ENCODE results near the gene TMEM87B. TPM values are rescaled to one million over a fixed set of nuclear protein-coding genes. Genes with fewer than 3 reads are reported as not detected.

The TMEM87B gene
- total and polyA plus RNA-seq, 10 of the 15 experiments (the other 5 are each of a cell fraction or from before 2014, with no cell fraction given) = 5.7 to 20.6 (median 12.3) TPM

DNA sequence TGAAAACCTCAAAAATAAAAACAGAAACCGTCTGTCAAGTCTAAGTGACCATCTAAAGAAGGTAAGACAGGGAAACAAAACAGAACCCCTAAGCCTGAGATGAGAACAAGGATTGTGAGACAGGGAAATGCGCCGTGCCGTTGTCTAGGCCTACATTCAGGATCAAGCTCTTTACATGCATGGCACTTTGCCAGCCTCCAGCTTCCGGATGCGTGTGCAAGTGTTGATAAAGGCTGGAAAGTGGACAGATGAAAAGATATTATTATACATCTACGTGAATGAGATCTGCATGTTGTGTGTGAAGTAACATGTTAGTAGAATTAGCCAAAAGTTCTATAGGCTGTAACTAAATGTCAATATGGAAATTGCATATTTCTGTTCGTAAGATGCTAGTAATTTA, 28.6 kb upstream of the TMEM87B start (continued):
- TF ChIP-seq, protein P1, sequence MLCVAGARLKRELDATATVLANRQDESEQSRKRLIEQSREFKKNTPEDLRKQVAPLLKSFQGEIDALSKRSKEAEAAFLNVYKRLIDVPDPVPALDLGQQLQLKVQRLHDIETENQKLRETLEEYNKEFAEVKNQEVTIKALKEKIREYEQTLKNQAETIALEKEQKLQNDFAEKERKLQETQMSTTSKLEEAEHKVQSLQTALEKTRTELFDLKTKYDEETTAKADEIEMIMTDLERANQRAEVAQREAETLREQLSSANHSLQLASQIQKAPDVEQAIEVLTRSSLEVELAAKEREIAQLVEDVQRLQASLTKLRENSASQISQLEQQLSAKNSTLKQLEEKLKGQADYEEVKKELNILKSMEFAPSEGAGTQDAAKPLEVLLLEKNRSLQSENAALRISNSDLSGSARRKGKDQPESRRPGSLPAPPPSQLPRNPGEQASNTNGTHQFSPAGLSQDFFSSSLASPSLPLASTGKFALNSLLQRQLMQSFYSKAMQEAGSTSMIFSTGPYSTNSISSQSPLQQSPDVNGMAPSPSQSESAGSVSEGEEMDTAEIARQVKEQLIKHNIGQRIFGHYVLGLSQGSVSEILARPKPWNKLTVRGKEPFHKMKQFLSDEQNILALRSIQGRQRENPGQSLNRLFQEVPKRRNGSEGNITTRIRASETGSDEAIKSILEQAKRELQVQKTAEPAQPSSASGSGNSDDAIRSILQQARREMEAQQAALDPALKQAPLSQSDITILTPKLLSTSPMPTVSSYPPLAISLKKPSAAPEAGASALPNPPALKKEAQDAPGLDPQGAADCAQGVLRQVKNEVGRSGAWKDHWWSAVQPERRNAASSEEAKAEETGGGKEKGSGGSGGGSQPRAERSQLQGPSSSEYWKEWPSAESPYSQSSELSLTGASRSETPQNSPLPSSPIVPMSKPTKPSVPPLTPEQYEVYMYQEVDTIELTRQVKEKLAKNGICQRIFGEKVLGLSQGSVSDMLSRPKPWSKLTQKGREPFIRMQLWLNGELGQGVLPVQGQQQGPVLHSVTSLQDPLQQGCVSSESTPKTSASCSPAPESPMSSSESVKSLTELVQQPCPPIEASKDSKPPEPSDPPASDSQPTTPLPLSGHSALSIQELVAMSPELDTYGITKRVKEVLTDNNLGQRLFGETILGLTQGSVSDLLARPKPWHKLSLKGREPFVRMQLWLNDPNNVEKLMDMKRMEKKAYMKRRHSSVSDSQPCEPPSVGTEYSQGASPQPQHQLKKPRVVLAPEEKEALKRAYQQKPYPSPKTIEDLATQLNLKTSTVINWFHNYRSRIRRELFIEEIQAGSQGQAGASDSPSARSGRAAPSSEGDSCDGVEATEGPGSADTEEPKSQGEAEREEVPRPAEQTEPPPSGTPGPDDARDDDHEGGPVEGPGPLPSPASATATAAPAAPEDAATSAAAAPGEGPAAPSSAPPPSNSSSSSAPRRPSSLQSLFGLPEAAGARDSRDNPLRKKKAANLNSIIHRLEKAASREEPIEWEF (IDR thresholded peaks at IDR 0.05; ENCODE audit: insufficient replicate concordance, low read depth, low read length) = no peak
- no peak for TF ChIP-seq NBN (IDR thresholded peaks at IDR 0.05)

DNA sequence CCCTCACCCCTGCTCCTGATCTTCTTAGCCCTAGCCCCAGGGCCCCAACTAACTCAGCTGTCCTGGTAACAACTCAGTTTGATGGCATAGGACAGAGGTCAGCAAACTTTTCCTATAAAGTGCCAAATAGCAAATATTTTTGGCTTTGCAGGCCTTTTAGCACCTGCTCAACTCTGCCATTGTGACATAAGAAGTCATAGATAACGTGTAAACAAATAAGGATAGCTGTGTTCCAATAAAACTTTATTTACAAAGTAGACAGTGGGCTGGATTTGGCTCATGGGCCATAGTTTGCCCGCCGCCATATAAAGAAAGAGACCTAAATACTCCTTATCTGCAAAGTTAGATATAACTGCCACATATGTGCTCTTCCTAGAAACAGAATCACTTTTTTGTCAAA, 27.3 kb upstream of the TMEM87B start:
- Histone ChIP-seq H3K4me2 (ENCODE audit: control insufficient read depth, insufficient read depth) (no peak overlapping the region), H3K79me2 (ENCODE audit: control insufficient read depth, insufficient read depth, low read length) (no peaks in the 10 kb centered on the region), H3K36me3 (ENCODE audit: control insufficient read depth in 2 of 2, insufficient read depth in 2 of 2, low read length in 1 of 2) (no peaks in the 10 kb centered on the region), H2AFZ (ENCODE audit: control insufficient read depth, low read depth, low read length) (no peak overlapping the region), H4K20me1 (ENCODE audit: control insufficient read depth, insufficient read depth) (no peaks in the 10 kb centered on the region), H3K4me3 (no peak overlapping the region), H3K9me3 (replicated peaks; ENCODE audit: control insufficient read depth, insufficient read depth, low read length) (no peaks in the 10 kb centered on the region; the same call in 2 of the 3 replicates), H3K27ac (ENCODE audit: control insufficient read depth, insufficient read depth) (no peak overlapping the region), H3K27me3 (replicated peaks in 1 of 2; ENCODE audit: control insufficient read depth in 2 of 2, insufficient read depth in 2 of 2, low read length in 1 of 2) (no peaks in the 10 kb centered on the region), H3K9ac (ENCODE audit: control insufficient read depth, insufficient read depth, low read length) (no peak overlapping the region), H3K4me1 (ENCODE audit: control insufficient read depth, insufficient read depth, low read length) (no peaks in the 10 kb centered on the region)
- ChIA-PET RAD21 (ENCODE audit: unreplicated experiment) (interaction anchor here (0.8 kb wide), 1 partner anchor 140 kb away, joined by 3 read pairs; no protein-coding TSS in a partner anchor), POLR2A (no interaction called here), CTCF (no interaction called here), SMC1A (ENCODE audit: uncharacterized antibody, unreplicated experiment) (no interaction called here)
- DNase-seq (ENCODE audit: low read depth, low spot score) (no peak), FAIRE-seq (no peak), ATAC-seq (no peak)
- TF ChIP-seq, protein P2, sequence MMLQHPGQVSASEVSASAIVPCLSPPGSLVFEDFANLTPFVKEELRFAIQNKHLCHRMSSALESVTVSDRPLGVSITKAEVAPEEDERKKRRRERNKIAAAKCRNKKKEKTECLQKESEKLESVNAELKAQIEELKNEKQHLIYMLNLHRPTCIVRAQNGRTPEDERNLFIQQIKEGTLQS (IDR thresholded peaks at IDR 0.05; ENCODE audit: borderline replicate concordance, extremely low read depth, low read depth, low read length) = no peak
- TF ChIP-seq RAD51 (IDR thresholded peaks at IDR 0.05) = no peak
- no peak for TF ChIP-seq TARDBP (IDR thresholded peaks at IDR 0.05; ENCODE audit: borderline replicate concordance)
- TF ChIP-seq, protein P3, sequence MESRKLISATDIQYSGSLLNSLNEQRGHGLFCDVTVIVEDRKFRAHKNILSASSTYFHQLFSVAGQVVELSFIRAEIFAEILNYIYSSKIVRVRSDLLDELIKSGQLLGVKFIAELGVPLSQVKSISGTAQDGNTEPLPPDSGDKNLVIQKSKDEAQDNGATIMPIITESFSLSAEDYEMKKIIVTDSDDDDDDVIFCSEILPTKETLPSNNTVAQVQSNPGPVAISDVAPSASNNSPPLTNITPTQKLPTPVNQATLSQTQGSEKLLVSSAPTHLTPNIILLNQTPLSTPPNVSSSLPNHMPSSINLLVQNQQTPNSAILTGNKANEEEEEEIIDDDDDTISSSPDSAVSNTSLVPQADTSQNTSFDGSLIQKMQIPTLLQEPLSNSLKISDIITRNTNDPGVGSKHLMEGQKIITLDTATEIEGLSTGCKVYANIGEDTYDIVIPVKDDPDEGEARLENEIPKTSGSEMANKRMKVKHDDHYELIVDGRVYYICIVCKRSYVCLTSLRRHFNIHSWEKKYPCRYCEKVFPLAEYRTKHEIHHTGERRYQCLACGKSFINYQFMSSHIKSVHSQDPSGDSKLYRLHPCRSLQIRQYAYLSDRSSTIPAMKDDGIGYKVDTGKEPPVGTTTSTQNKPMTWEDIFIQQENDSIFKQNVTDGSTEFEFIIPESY (IDR thresholded peaks at IDR 0.05) = no peak
- no peak for TF ChIP-seq EED (IDR thresholded peaks at IDR 0.05; ENCODE audit: low read depth)
- no peak for TF ChIP-seq POU2F2 (IDR thresholded peaks at IDR 0.05; ENCODE audit: borderline replicate concordance, low read depth, low read length)
- TF ChIP-seq RUNX3 (IDR thresholded peaks at IDR 0.05; ENCODE audit: low read length) = no peak
- TF ChIP-seq, protein P4, sequence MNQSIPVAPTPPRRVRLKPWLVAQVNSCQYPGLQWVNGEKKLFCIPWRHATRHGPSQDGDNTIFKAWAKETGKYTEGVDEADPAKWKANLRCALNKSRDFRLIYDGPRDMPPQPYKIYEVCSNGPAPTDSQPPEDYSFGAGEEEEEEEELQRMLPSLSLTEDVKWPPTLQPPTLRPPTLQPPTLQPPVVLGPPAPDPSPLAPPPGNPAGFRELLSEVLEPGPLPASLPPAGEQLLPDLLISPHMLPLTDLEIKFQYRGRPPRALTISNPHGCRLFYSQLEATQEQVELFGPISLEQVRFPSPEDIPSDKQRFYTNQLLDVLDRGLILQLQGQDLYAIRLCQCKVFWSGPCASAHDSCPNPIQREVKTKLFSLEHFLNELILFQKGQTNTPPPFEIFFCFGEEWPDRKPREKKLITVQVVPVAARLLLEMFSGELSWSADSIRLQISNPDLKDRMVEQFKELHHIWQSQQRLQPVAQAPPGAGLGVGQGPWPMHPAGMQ (IDR thresholded peaks at IDR 0.05; ENCODE audit: borderline replicate concordance) = no peak
- intact Hi-C loops (cut with micrococcal nuclease; ENCODE audit: unreplicated experiment) (no loop called here), in situ Hi-C loops (cut with MboI) (no loop called here)
- no TSS peak for BruUV-seq (replicated peaks)
- 50% methylated on average over 3 of the region's 3 CpGs for WGBS (ENCODE audit: insufficient coverage, insufficient replicate concordance, low lambda C conversion rate, missing lambda C conversion rate)
